ENCODE data around the gene FAM3B. TPM values are rescaled to one million over a fixed set of nuclear protein-coding genes. Genes with fewer than 3 reads are reported as not detected.

FAM3B gene
- total RNA-seq, 1 experiment from 2014 or later: not detected

DNA sequence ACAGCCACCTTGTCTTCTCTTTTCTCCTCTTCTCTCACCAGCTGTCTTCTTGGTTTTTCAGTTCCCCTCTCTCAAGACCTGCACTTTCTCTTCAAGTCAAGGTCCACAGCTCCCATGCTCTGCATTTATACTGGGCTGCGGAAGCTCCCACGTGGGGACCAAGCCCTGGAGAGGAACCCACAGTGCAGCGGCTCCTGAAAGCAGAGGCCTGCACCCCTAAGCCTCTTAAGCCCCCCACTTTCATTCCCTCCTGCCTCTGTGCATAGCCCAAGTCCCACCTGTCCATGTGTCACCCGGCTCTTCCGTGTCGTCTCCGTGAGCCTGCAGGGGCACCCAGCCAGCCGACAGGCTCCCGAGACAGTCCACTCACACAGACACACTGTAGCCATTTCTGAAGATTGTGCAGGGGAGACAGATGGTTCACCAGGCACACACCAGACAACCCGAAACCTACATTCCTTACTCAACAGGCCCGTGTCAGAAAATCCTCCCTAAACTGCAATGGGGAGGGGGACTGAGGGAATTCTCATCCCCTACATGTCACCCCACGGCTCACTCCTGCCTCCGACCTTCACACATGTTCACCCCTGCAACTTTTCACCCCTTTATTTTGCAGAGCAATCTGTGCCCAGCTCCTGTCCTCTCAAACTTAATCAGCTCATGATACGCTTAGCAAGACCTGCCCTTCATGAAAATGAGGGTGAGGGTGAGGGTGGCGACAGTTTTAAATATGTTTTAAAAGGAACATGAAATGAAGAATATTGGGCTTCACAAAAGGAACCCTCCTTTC, 51.5 kb downstream of the FAM3B start:
- H3K4me3 Mint-ChIP-seq (ENCODE audit: unreplicated experiment): no peak overlapping the region
- CTCF ChIA-PET: interaction anchor here (0.8 to 0.9 kb wide), 2 partner anchors 247 to 740 kb away, joined by 3 read pairs; no protein-coding TSS in a partner anchor
- no peaks in the 10 kb centered on the region for H3K9me3 Mint-ChIP-seq (ENCODE audit: unreplicated experiment)
- TF ChIP-seq, protein P1, sequence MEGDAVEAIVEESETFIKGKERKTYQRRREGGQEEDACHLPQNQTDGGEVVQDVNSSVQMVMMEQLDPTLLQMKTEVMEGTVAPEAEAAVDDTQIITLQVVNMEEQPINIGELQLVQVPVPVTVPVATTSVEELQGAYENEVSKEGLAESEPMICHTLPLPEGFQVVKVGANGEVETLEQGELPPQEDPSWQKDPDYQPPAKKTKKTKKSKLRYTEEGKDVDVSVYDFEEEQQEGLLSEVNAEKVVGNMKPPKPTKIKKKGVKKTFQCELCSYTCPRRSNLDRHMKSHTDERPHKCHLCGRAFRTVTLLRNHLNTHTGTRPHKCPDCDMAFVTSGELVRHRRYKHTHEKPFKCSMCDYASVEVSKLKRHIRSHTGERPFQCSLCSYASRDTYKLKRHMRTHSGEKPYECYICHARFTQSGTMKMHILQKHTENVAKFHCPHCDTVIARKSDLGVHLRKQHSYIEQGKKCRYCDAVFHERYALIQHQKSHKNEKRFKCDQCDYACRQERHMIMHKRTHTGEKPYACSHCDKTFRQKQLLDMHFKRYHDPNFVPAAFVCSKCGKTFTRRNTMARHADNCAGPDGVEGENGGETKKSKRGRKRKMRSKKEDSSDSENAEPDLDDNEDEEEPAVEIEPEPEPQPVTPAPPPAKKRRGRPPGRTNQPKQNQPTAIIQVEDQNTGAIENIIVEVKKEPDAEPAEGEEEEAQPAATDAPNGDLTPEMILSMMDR (IDR thresholded peaks at IDR 0.05; ENCODE audit: unreplicated experiment): no peak
- BruUV-seq (replicated peaks): no TSS peak
- H3K36me3 Mint-ChIP-seq (ENCODE audit: insufficient read depth, unreplicated experiment): no peaks in the 10 kb centered on the region
- POLR2A ChIA-PET: no interaction called here
- intact Hi-C loops (cut with micrococcal nuclease): no loop called here
- peaks cover 6% of the 10 kb centered on the region for H3K4me1 Mint-ChIP-seq (ENCODE audit: insufficient read depth, unreplicated experiment)
- peaks cover 12% of the 10 kb centered on the region for H3K27me3 Mint-ChIP-seq (ENCODE audit: insufficient read depth, unreplicated experiment)
- no peak overlapping the region for H3K27ac Mint-ChIP-seq (ENCODE audit: low read depth, unreplicated experiment)
- DNase-seq (ENCODE audit: unreplicated experiment): no peak

DNA sequence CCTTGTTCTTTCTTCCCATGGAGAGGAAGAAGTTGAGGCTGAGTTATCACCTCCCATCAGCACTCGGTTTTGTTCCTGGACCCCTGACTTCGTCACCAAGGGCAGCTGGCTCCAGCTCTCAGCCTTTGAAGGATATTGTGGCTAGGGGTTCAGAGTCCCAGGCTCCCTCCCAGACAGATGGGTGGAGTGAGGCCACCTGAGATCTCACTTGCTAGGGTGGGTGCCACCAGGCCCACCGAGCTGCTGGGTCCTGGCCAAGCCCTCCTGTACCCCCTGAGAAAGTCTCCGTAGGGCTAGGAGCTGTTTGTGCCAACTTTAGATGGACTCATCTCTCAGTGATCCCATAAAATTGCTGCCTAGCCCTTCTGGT, 52.1 kb downstream of the FAM3B start:
- CTCF ChIA-PET: interaction anchor here (0.9 kb wide), 1 partner anchor 247 kb away, joined by 3 read pairs; no protein-coding TSS in a partner anchor
- peaks cover 12% of the 10 kb centered on the region for H3K27me3 Mint-ChIP-seq (ENCODE audit: insufficient read depth, unreplicated experiment)
- no peaks in the 10 kb centered on the region for H3K9me3 Mint-ChIP-seq (ENCODE audit: unreplicated experiment)
- no TSS peak for BruUV-seq (replicated peaks)
- no peaks in the 10 kb centered on the region for H3K36me3 Mint-ChIP-seq (ENCODE audit: insufficient read depth, unreplicated experiment)
- intact Hi-C loops (cut with micrococcal nuclease): no loop called here
- peaks cover 6% of the 10 kb centered on the region for H3K4me1 Mint-ChIP-seq (ENCODE audit: insufficient read depth, unreplicated experiment)
- TF ChIP-seq, protein P1 (IDR thresholded peaks at IDR 0.05; ENCODE audit: unreplicated experiment): no peak
- H3K27ac Mint-ChIP-seq (ENCODE audit: low read depth, unreplicated experiment): no peak overlapping the region
- DNase-seq (ENCODE audit: unreplicated experiment): no peak
- no peak overlapping the region for H3K4me3 Mint-ChIP-seq (ENCODE audit: unreplicated experiment)
- POLR2A ChIA-PET: no interaction called here

DNA sequence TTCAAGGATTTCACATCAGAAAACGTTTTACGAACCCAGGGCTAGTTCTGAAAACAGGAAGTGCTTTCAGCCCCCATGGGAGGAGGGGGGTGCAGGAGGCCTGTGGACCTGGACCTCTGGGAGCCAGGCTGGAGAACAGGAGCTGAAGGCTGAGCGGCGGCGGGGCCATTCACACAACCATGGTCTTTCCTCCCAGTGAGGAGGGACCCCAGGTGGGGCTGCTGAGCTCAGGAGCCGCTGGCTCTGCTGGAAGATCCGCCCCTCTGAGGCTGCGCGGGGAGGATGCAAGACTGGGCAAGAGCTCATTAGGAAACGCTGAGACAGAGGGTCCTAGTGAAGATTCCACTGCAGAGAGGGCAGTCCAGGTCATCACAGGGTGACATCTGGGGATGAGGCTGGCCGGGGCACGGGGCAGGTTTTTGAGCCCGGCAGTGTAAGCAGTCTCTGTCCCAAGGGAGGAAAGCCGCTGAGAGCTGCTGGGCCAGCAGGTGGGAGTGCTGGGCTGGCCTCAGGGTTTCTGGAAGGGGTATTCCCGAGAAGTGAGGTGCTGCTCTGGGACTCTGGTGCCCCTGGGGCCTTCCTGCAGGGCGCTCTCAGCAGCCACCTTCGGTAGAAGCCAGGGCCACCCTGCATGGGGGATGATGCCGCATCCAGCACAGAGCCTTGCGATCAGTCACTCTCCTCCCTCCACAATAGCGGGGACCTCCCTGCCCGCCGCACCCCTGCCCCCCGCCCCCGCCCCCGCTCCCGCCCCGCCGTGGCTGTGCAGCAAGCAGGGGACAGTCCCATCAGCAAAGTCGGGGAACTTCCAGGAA, 52.7 kb downstream of the FAM3B start:
- intact Hi-C loops (cut with micrococcal nuclease): no loop called here
- peaks cover 12% of the 10 kb centered on the region for H3K27me3 Mint-ChIP-seq (ENCODE audit: insufficient read depth, unreplicated experiment)
- H3K4me3 Mint-ChIP-seq (ENCODE audit: unreplicated experiment): no peak overlapping the region
- peaks cover 6% of the 10 kb centered on the region for H3K4me1 Mint-ChIP-seq (ENCODE audit: insufficient read depth, unreplicated experiment)
- CTCF ChIA-PET: no interaction called here
- DNase-seq (ENCODE audit: unreplicated experiment): no peak
- POLR2A ChIA-PET: no interaction called here
- H3K27ac Mint-ChIP-seq (ENCODE audit: low read depth, unreplicated experiment): no peak overlapping the region
- no TSS peak for BruUV-seq (replicated peaks)
- H3K9me3 Mint-ChIP-seq (ENCODE audit: unreplicated experiment): no peaks in the 10 kb centered on the region
- H3K36me3 Mint-ChIP-seq (ENCODE audit: insufficient read depth, unreplicated experiment): no peaks in the 10 kb centered on the region
- TF ChIP-seq, protein P1 (IDR thresholded peaks at IDR 0.05; ENCODE audit: unreplicated experiment): no peak
